K562 (cell line): ENCODE results near the gene IRF5. TPM values are rescaled to one million over a fixed set of nuclear protein-coding genes. Genes with fewer than 3 reads are reported as not detected.

Experiments used
- CHD4 ChIP-seq: fragments of 200-600 bp; sonication (generic); IDR thresholded peaks from 3 replicates; pipeline ENCODE4 v1.6.1; 2012; ENCODE audit warnings: low read depth, mild to moderate bottlenecking, mixed read lengths, low read length, inconsistent platforms; ENCODE audit not compliant: insufficient read depth, insufficient replicate concordance, poor library complexity, severe bottlenecking
- CLOCK ChIP-seq: fragments of 250-450 bp; sonication (Bioruptor Pico); IDR thresholded peaks from 2 replicates; pipeline ENCODE4 v1.4.0; 2020; ENCODE audit warnings: mild to moderate bottlenecking, moderate library complexity, borderline replicate concordance
- DEAF1 ChIP-seq: fragments of 450-650 bp; formaldehyde crosslinking; IDR thresholded peaks from 2 replicates; pipeline ENCODE4 v1.4.0; 2020; ENCODE audit warnings: mild to moderate bottlenecking, moderate library complexity
- DNMT1 ChIP-seq: fragments of 450-650 bp; IDR thresholded peaks from 2 replicates; pipeline ENCODE4 v1.6.1; 2016; ENCODE audit warnings: antibody characterized with exemption, mild to moderate bottlenecking
- EHMT2 ChIP-seq: fragments of 450-650 bp; IDR thresholded peaks from 2 replicates; pipeline ENCODE4 v1.6.1; 2018; ENCODE audit warnings: antibody characterized with exemption
- NKRF ChIP-seq: fragments of 450-650 bp; IDR thresholded peaks from 2 replicates; pipeline ENCODE4 v1.6.1; 2016; ENCODE audit warnings: borderline replicate concordance
- PCBP2 ChIP-seq: fragments of 200-400 bp; formaldehyde crosslinking; IDR thresholded peaks from 2 replicates; pipeline ENCODE4 v1.6.1; 2018; ENCODE audit warnings: low read length, low read depth, mild to moderate bottlenecking, moderate library complexity; ENCODE audit not compliant: poor library complexity, severe bottlenecking
- PHTF2 ChIP-seq: fragments of 250-450 bp; sonication (Bioruptor Pico); IDR thresholded peaks from 2 replicates; pipeline ENCODE4 v1.5.0; 2021; ENCODE audit warnings: mild to moderate bottlenecking
- PRDM10 ChIP-seq: fragments of 450-650 bp; IDR thresholded peaks from 2 replicates; pipeline ENCODE4 v1.6.1; 2018; ENCODE audit not compliant: partially characterized antibody
- TRIM24 ChIP-seq, 2 experiments: fragments of 450-650 bp; IDR thresholded peaks; 2 replicates each; pipeline ENCODE4 v1.6.1; 2016
- VEZF1 ChIP-seq: fragments of 200-800 bp; sonication (Bioruptor generic); IDR thresholded peaks from 2 replicates; pipeline ENCODE4 v1.6.1; 2017; ENCODE audit warnings: missing genetic modification characterization, missing compliant biosample characterization
- ZNF76 ChIP-seq: fragments of 250-450 bp; sonication (Bioruptor Pico); IDR thresholded peaks from 2 replicates; pipeline ENCODE4 v1.4.0; 2020; ENCODE audit warnings: mild to moderate bottlenecking, moderate library complexity, borderline replicate concordance
- ZNF778 ChIP-seq: fragments of 450-650 bp; formaldehyde crosslinking; IDR thresholded peaks from 2 replicates; pipeline ENCODE4 v1.4.0; 2020; ENCODE audit warnings: mild to moderate bottlenecking, moderate library complexity
- polyA plus RNA-seq, 8 experiments: library from polyadenylated mRNA; depleted of rRNA in 4 of 8; stranded (reverse) in 5 of 8; unstranded in 3 of 8; fragments of >200 nt; fragmentation: Nextera tagmentation in 2 of 8; fragmentation: Illumina TruSeq in 1 of 8; extraction: Ambion mirVana in 2 of 8; extraction: Trizol in 1 of 8; gene quantifications; 2 replicates each; pipeline versions ENCODE4 v1.2.1 to v1.2.3, GENCODE V29; 2011 to 2014; ENCODE audit warnings: inconsistent platforms in 1 of 8, missing spikeins in 1 of 8
- total RNA-seq, 7 experiments: library from RNA; depleted of rRNA in 6 of 7; stranded (reverse); fragments of >200 nt in 6 of 7; fragmentation: Illumina TruSeq in 2 of 7; extraction: Trizol in 2 of 7; gene quantifications; 2 replicates each; pipeline versions ENCODE4 v1.2.1 to v1.2.3, GENCODE V29; 2011 to 2021; ENCODE audit warnings: low replicate concordance in 1 of 7

The IRF5 gene
- total and polyA plus RNA-seq, 9 of the 15 experiments (the other 6 are each of a cell fraction or from before 2014, with no cell fraction given) = 0.04 TPM; not detected in 8

- TF ChIP-seq TRIM24 (IDR thresholded peaks at IDR 0.05) (0 out of 4 replicates have a peak, but pooled peaks of 1 of the 2 experiments have one; percentile 6), PRDM10 (no peak), PHTF2 (CRISPR knock-in tag) (no peak), DNMT1 (no peak), NKRF (peak; percentile 33; the same call in 1 of the 2 replicates), ZNF778 (CRISPR knock-in tag) (no peak), VEZF1 (CRISPR knock-in tag) (no peak), ZNF76 (no peak), CLOCK (no peak), CHD4 (no peak), PCBP2 (no peak), EHMT2 (peak; percentile 11; the same call in 1 of the 2 replicates), DEAF1 (CRISPR knock-in tag) (no peak)
These were observed 49.5 kb upstream of the IRF5 start (continued) for GRCh38 chr7:128888039-128888755.
